Measurements from ENCODE around the gene ACE.

ACE gene

DNA sequence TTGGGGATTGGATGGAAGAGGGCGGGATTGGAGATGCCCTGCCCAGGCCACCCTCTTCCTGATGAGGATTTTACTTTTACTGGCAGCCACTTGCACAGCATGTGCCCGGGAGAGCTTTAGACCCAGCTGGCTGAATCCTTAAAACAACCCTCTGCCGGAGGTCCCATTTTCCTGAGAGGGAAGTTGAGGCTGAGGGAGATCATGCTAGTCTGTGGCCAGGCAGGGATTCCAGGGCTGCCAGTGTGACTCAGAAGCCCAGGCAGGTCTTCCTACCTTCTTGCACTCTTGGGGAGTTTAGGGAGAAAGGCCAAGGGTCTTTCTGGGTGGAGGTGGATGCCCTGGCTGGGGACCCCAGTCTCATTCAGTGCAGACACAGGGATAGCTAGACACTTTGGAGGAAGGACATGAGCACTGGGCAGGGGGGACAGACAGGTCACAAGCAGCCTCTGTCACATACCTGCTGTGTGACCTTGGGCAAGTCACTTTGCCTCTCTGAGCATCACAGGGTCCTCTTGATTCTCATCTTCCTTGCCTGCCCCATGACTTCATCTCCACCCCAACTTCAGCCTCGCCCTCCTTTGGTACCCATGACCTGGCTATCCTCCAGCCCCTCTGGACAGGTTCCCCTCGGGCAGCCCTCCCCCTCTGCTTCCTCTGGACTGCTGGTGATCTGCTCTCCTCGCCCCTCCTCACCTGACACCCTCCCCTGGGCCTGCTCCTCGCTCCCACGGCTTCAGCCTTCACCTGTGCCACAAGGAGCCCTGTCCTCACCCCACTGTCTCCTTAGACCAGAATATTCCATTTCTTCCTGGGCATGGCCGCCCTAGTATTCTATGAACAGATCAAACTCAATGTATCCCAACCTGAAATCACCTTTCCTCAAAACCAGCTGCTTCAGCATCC lies 62.1 kb downstream of the ACE start:
- no peak for DNase-seq

DNA sequence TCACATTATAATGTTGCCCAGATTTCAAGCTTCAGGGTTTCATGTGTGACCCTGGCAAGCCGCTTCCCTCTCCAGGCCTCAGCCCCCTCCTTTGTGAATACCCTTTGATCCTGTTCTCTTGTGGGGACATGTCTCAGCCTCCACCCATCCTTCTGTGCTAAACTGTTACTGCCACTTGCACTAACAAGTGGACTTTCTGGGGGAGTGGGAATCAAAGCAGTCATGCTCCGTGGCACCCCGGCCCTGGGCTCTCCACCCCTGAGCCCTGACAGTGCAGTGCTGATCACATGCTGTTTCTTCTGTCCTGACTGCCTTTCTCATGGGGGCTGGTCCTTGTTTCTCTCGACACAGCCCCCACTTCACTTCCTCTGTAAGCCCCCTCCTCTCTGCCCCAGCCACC lies 63.7 kb downstream of the ACE start:
- DNase-seq, result no peak

DNA sequence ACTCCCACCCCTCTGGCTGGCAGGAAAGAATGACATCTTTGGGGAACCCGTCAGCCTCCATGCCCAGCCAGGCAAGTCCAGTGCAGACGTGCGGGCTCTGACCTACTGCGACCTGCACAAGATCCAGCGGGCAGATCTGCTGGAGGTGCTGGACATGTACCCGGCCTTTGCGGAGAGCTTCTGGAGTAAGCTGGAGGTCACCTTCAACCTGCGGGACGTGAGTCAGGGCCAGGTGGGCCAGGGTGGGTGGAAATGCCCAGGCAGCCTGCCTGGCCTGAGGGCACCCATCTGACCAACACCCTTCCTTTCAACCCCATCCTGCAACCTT lies 65.3 kb downstream of the ACE start:
- no peak for DNase-seq

DNA sequence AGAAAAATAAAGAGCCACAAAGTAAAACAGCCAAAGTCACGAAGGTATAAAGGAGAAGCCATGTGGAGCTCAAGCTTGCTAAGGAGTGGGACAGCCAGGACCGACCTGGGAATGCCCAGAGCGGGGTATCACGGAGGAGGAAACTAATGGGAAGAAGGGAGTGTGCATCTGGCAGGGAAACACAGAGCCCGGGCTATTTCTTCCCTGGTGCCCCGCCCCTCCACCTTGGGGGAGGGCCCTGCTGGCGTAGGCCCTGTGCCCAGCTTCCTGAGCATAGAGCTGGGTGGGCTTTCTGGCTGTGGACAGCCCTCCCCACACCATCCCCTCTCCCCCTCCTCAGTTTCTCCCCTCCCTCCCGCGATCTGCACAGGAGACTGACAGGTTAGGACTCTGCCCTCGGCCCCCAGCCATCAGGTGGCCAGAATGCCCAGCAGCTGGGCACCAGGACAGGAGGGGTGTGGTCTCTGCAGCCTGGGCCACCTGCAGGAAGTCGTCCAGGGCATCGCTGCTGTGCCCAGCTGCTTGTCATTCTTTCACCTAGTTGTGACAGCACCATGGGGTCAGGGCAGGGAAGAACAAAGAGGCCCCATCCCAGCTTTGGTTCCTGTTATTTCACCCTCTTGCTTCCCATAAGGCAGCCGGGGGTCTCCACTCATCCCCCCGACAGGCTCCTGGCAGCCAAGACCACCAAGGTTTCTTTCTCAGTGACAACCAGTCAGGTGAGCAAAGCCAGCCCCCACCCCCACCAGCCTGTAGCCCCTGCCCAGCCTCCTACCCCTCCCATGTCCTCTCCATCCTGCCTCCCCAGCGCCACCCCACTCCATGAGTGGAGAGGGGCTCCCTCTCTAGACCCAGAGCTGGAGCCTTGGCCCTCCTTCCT lies 66.3 kb downstream of the ACE start:
- DNase-seq, result no peak

DNA sequence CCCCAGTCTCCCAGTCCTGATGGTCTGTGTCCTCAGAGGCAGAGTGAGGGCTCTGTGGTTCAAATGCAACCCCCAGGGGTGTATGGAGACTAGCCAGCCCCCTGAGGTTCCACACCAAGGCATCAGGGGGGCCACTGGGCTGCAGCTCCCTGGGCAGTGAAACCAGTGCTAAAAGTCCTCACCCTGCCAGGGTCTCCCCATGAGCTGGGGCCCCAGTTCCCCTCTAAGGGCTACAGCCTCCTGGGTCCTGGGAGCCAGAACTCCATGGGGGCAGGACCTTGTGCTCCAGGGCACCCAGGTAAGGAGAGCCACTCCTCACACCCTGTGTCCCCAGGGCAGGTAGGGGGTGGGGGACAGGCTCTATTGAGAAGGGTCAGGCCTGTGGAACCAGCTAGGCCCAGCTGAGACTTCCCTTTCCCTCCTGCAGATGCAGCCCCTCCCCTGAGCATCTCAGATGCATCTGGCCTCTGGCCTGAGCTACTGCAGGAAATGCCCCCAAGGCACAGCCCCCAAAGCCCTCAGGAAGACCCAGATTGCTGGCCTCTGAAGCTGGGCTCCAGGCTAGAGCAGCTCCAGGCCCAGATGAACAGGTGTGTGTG lies 67.1 kb downstream of the ACE start:
- DNase-seq, result no peak

DNA sequence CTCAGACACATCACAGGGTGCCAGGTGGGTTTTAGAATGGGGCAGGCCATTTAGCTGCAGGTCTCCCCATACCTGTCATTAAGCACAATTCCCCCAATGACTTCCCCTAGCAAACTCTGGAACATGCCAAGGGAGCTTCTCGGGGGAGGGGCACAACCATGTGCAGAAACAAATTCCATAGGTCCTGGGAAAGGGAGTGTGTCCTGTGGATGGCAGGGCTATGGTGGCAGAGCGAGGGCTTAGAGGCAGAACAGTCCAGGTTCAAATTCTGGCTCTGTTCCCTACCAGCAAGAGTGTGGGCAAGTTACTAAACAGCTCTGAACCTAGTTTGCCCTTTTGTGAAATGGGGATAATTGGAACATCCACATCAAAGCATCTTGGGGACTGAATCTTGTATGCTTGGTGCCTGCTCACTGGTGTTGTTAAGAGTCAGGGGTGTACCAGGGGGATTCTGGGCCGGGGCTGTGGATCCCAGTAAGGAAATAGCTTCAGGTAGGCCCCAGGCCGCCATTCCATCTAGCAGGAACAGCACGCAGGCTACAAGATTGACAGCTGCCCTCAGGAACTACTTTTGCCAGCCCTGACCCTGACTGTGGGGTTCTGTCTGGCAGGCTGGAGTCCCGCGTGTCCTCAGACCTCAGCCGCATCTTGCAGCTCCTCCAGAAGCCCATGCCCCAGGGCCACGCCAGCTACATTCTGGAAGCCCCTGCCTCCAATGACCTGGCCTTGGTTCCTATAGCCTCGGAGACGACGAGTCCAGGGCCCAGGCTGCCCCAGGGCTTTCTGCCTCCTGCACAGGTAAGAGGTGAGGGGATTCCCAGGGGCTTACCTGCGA lies 67.8 kb downstream of the ACE start:
- DNase-seq, result no peak

DNA sequence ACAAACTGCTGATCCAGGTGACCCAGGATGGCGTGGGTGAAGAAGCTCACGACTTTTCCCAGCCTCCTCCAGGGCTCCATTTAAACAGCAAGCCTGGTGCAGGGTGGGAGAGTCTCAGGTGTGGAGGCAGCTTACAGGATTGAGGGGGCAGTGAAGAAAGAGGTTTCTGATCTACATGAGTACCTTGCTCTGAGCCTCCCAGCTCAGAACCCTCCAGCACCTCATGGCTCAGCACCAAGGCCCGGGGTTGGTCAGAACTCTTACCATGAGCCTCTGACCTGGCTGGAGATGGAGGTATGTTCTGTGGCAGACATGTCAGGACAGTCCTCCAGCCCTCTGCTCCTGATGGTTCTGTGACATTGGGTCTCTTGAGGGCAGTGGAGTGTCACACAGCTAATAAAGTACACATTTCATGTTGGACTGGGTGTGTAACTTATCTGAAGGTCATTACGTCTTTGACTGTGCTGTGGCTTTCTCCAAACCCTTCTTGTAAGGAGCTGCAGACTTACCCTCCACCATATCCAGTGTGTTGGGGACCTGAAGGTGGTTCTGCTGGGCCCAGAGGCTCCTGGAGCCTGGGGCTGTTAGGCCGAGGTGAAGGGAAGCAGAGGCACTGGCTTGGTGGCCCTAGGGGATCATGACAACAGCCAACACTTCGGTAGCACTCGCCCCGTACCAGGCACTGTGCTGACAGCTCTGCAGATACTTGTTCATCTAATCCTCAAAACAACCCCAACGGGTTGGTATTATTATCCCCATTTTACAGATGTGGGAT lies 69.6 kb downstream of the ACE start:
- DNase-seq, result no peak

DNA sequence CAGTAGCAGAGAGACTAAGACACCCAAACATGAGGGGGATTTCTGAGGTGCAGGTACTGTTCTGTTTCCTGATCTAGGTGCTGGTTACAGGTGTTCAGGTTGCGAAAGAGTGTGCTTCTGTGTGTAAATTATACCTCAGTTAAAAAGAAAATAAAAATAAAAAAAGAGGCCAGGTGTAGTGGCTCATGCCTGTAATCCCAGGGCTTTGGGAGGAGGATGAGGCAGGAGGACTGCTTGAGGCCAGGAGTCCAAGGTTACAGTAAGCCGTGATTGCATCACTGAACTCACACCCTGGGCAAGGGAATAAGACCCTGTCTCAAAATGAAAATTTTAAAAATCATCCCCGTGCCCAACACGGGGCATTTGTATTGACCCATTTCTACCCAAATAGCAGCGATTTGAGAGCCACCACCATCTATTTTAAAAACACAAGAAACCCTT lies 70.2 kb downstream of the ACE start:
- no peak for DNase-seq

All from SW 1271 (cell line).